ENCODE results near the gene BMS1. TPM values are rescaled to one million over a fixed set of nuclear protein-coding genes. Genes with fewer than 3 reads are reported as not detected.

BMS1 gene
- total RNA-seq, 1 experiment from 2014 or later = 36.3 TPM

GRCh38 chr10:42801135-42801534 is 18.5 kb downstream of the BMS1 start:
- no peaks in the 10 kb centered on the region for H3K9me3 Mint-ChIP-seq (ENCODE audit: unreplicated experiment)
- intact Hi-C loops (cut with micrococcal nuclease; ENCODE audit: unreplicated experiment) = no loop called here
- CTCF ChIA-PET = no interaction called here
- H3K4me1 Mint-ChIP-seq (ENCODE audit: low read depth, unreplicated experiment) = no peaks in the 10 kb centered on the region
- no peak for TF ChIP-seq CTCF (IDR thresholded peaks at IDR 0.05; ENCODE audit: insufficient read depth in 1 of 2, low read depth in 1 of 2, low read length in 1 of 2, severe bottlenecking in 1 of 2, unreplicated experiment in 1 of 2)
- POLR2A ChIA-PET = no interaction called here
- peaks cover 94% of the 10 kb centered on the region for H3K36me3 Mint-ChIP-seq (ENCODE audit: insufficient read depth, unreplicated experiment)
- no peaks in the 10 kb centered on the region for H3K27me3 Mint-ChIP-seq (ENCODE audit: insufficient read depth, unreplicated experiment)
- H3K27ac Mint-ChIP-seq (ENCODE audit: unreplicated experiment) = no peak overlapping the region
- H3K4me1 ChIP-seq = no peaks in the 10 kb centered on the region
- H3K27me3 ChIP-seq (replicated peaks; ENCODE audit: control insufficient read depth, insufficient read depth, low read length) = no peaks in the 10 kb centered on the region
- no peak overlapping the region for H3K4me3 Mint-ChIP-seq (ENCODE audit: unreplicated experiment)
- H3K9me3 ChIP-seq = no peaks in the 10 kb centered on the region
- H3K4me3 ChIP-seq (ENCODE audit: low read depth, low read length) = no peak overlapping the region
- no TSS peak for BruUV-seq (replicated peaks)
- H3K36me3 ChIP-seq (ENCODE audit: control insufficient read depth, insufficient read depth, low read length) = peaks cover 8% of the 10 kb centered on the region
- DNase-seq = no peak

- Mint-ChIP-seq H3K4me3 (ENCODE audit: unreplicated experiment) (no peak overlapping the region), H3K27me3 (ENCODE audit: insufficient read depth, unreplicated experiment) (no peaks in the 10 kb centered on the region), H3K9me3 (ENCODE audit: unreplicated experiment) (no peaks in the 10 kb centered on the region), H3K27ac (ENCODE audit: unreplicated experiment) (no peak overlapping the region), H3K4me1 (ENCODE audit: low read depth, unreplicated experiment) (no peaks in the 10 kb centered on the region), H3K36me3 (ENCODE audit: insufficient read depth, unreplicated experiment) (peaks cover 94% of the 10 kb centered on the region)
- Histone ChIP-seq H3K9me3 (no peaks in the 10 kb centered on the region), H3K4me3 (ENCODE audit: low read depth, low read length) (no peak overlapping the region), H3K27me3 (replicated peaks; ENCODE audit: control insufficient read depth, insufficient read depth, low read length) (no peaks in the 10 kb centered on the region), H3K4me1 (no peaks in the 10 kb centered on the region), H3K36me3 (ENCODE audit: control insufficient read depth, insufficient read depth, low read length) (peaks cover 7% of the 10 kb centered on the region)
- POLR2A ChIA-PET = no interaction called here
- intact Hi-C loops (cut with micrococcal nuclease; ENCODE audit: unreplicated experiment) = no loop called here
- no TSS peak for BruUV-seq (replicated peaks)
- no peak for DNase-seq
- CTCF ChIA-PET = no interaction called here
- no peak for TF ChIP-seq CTCF (IDR thresholded peaks at IDR 0.05; ENCODE audit: insufficient read depth in 1 of 2, low read depth in 1 of 2, low read length in 1 of 2, severe bottlenecking in 1 of 2, unreplicated experiment in 1 of 2)
Measured at GRCh38 chr10:42802876-42803275, 20.3 kb downstream of the BMS1 start.

- H3K27me3 Mint-ChIP-seq (ENCODE audit: insufficient read depth, unreplicated experiment) = no peaks in the 10 kb centered on the region
- POLR2A ChIA-PET = no interaction called here
- H3K36me3 ChIP-seq (ENCODE audit: control insufficient read depth, insufficient read depth, low read length) = peaks cover 9% of the 10 kb centered on the region
- no peaks in the 10 kb centered on the region for H3K4me1 ChIP-seq
- H3K4me1 Mint-ChIP-seq (ENCODE audit: low read depth, unreplicated experiment) = no peaks in the 10 kb centered on the region
- no peaks in the 10 kb centered on the region for H3K27me3 ChIP-seq (replicated peaks; ENCODE audit: control insufficient read depth, insufficient read depth, low read length)
- H3K27ac Mint-ChIP-seq (ENCODE audit: unreplicated experiment) = no peak overlapping the region
- DNase-seq = no peak
- H3K9me3 Mint-ChIP-seq (ENCODE audit: unreplicated experiment) = peaks cover 19% of the 10 kb centered on the region
- H3K4me3 ChIP-seq (ENCODE audit: low read depth, low read length) = no peak overlapping the region
- no peak for TF ChIP-seq CTCF (IDR thresholded peaks at IDR 0.05; ENCODE audit: insufficient read depth in 1 of 2, low read depth in 1 of 2, low read length in 1 of 2, severe bottlenecking in 1 of 2, unreplicated experiment in 1 of 2)
- no TSS peak for BruUV-seq (replicated peaks)
- intact Hi-C loops (cut with micrococcal nuclease; ENCODE audit: unreplicated experiment) = no loop called here
- H3K36me3 Mint-ChIP-seq (ENCODE audit: insufficient read depth, unreplicated experiment) = peaks cover 98% of the 10 kb centered on the region
- CTCF ChIA-PET = no interaction called here
- no peaks in the 10 kb centered on the region for H3K9me3 ChIP-seq
- no peak overlapping the region for H3K4me3 Mint-ChIP-seq (ENCODE audit: unreplicated experiment)
Measured at GRCh38 chr10:42809676-42810075, 27.1 kb downstream of the BMS1 start.
